Upper lobe of left lung (tissue), 4 donors: ENCODE results near the gene HCFC1.

ENCODE experiments used
- CTCF ChIP-seq, 6 experiments: fragments of 450-650 bp in 4 of 6; fragments of 200-600 bp in 2 of 6; sonication (generic) in 2 of 6; IDR thresholded peaks; one replicate each; pipeline ENCODE4 v1.5.1; 2016 to 2019; ENCODE audit warnings: antibody characterized with exemption in 6 of 6
- POLR2A ChIP-seq, 4 donors: fragments of 450-650 bp; IDR thresholded peaks; one replicate each; pipeline ENCODE4 v1.5.1; 2016 to 2017; ENCODE audit warnings: antibody characterized with exemption in 4 of 4, mild to moderate bottlenecking in 2 of 4

- TF ChIP-seq CTCF (IDR thresholded peaks at IDR 0.05) (no peak), POLR2A (IDR thresholded peaks at IDR 0.05) (no peak)
Observed at GRCh38 chrX:153941336-153942252, 30.0 kb downstream of the HCFC1 start.
